Measurements from ENCODE around the gene SHH. TPM values are rescaled to one million over a fixed set of nuclear protein-coding genes. Genes with fewer than 3 reads are reported as not detected.

SHH gene
- total and polyA plus RNA-seq, 2 donors (not counting 3 experiments of a cell fraction or from before 2014, with no cell fraction given) = not detected

GRCh38 chr7:155766966-155767916 is 45.0 kb downstream of the SHH start:
- H3K9ac ChIP-seq (replicated peaks; ENCODE audit: extremely low read depth, insufficient read depth, low read length) = no peak overlapping the region
- peaks cover 10 to 21% of the 10 kb centered on the region in 2 experiments for H3K36me3 ChIP-seq (ENCODE audit: control insufficient read depth in 2 of 2, extremely low read depth in 1 of 2, insufficient read depth in 2 of 2, low read length in 2 of 2)
- peaks cover 10% of the 10 kb centered on the region for H3K79me2 ChIP-seq (ENCODE audit: control insufficient read depth, insufficient read depth, low read length)
- BruUV-seq (replicated peaks) = no TSS peak
- no peaks in the 10 kb centered on the region for H3K9me3 ChIP-seq (replicated peaks; ENCODE audit: control insufficient read depth, insufficient read depth, low read length)
- intact Hi-C loops (cut with micrococcal nuclease) = loop anchor here (10.0 kb wide), 2 partner anchors 312 to 472 kb away; partner anchors contain the start of genes EN2 and INSIG1
- FAIRE-seq = no peak
- DNase-seq (ENCODE audit: low read depth, low spot score) = no peak
- H3K4me3 ChIP-seq (replicated peaks in 1 of 3; ENCODE audit: insufficient read depth in 1 of 3, low read depth in 1 of 3, low read length in 3 of 3) = no peak overlapping the region
- POLR2A ChIA-PET = no interaction called here
- dilution Hi-C loops (cut with MboI; ENCODE audit: extremely low pct_ligation_motif_present, low sequenced_read_pairs) = no loop called here
- H4K20me1 ChIP-seq (replicated peaks; ENCODE audit: control insufficient read depth, extremely low read depth, insufficient read depth, low read length) = peaks cover 2% of the 10 kb centered on the region
- H3K4me1 ChIP-seq (ENCODE audit: control insufficient read depth, extremely low read depth, insufficient read depth, low read length) = peaks cover 16% of the 10 kb centered on the region
- TF ChIP-seq JUN (IDR thresholded peaks at IDR 0.05; ENCODE audit: borderline replicate concordance, insufficient read depth, insufficient read length, low read depth) (no peak), CTCF (IDR thresholded peaks at IDR 0.05; ENCODE audit: extremely low read depth in 1 of 2, insufficient read depth in 1 of 2, low read depth in 1 of 2, low read length in 2 of 2) (no peak), MYC (IDR thresholded peaks at IDR 0.05; ENCODE audit: low read depth, low read length) (no peak), MAX (IDR thresholded peaks at IDR 0.05; ENCODE audit: insufficient read depth, insufficient read length) (no peak), FOS (IDR thresholded peaks at IDR 0.05; ENCODE audit: borderline replicate concordance, insufficient read depth, low read length) (no peak), GATA2 (IDR thresholded peaks at IDR 0.05; ENCODE audit: insufficient read depth, insufficient read length, low read depth, low read length) (no peak), EZH2 (IDR thresholded peaks at IDR 0.05; ENCODE audit: borderline replicate concordance, low read depth, low read length, severe bottlenecking) (no peak), POLR2AphosphoS5 (IDR thresholded peaks at IDR 0.05; ENCODE audit: insufficient read depth, low read depth, low read length) (no peak), POLR2A (IDR thresholded peaks at IDR 0.05; ENCODE audit: low read depth, low read length) (no peak)
- no peaks in the 10 kb centered on the region for H3K9me1 ChIP-seq (replicated peaks; ENCODE audit: control insufficient read depth, extremely low read depth, insufficient read depth, low read length)
- no peaks in the 10 kb centered on the region for H3K27me3 ChIP-seq (ENCODE audit: control insufficient read depth in 2 of 2, insufficient read depth in 2 of 2, low read length in 2 of 2)
- CTCF ChIA-PET = interaction anchor here (1.1 to 9.8 kb wide), 10 partner anchors 7 to 840 kb away, joined by 3 to 323 read pairs (median 4); no protein-coding TSS in a partner anchor
- no peak overlapping the region for H2AFZ ChIP-seq (ENCODE audit: low read depth, low read length)
- no peak overlapping the region for H3K27ac ChIP-seq (ENCODE audit: insufficient read depth, low read depth, low read length)
- no peak overlapping the region for H3K4me2 ChIP-seq (ENCODE audit: insufficient read depth, low read length)
